ENCODE results near the gene BMP5.

Gene BMP5

DNA sequence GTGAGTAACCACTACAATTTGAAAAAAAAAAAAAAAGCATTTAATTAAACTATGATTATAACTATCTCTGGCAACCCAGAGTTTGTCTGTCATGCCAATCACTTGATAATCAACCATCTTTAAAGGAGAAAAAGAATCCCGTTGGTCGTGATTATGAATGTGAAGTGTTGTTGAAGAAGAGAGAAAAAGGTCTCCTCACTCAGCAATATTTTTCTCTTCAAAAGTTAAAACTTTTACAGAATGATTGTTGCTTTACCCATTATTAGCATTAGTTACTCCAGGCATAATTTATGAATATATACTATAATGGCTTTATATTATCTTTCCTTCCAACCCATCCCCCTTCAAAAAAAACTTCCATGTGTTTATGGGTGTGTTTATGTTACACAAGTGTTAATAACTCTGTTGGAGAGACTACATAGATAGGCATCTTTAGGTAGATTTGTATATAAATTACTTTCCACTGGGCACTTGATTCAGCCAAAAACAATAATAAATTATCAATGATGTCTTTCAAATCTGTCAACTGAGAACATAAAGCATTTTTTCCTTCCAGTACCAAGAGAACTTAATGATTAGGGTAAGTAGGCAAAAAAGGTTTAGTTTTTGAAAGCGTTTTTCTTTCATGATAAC is 5.1 kb downstream of the BMP5 start:
- no peak for DNase-seq

DNA sequence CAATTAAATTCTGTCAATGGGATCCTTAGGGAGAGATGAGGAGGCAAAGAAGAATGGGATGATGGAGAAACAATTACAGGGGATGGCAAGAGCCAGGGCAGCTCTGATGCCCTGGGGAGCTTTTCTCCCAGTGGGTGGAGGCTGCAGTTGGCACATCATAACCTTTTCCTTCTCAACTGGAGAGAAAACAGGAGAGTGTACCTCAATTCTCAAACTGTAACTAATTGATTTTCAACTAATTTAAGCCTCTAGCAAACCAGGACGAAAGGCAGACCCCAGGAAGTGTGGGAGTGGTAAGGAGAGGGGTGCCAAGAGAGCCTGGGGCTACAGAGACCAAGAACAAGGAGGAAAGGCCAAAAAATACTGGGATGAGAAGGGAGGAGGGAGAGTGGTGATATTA is 5.7 kb downstream of the BMP5 start:
- no peak for DNase-seq

DNA sequence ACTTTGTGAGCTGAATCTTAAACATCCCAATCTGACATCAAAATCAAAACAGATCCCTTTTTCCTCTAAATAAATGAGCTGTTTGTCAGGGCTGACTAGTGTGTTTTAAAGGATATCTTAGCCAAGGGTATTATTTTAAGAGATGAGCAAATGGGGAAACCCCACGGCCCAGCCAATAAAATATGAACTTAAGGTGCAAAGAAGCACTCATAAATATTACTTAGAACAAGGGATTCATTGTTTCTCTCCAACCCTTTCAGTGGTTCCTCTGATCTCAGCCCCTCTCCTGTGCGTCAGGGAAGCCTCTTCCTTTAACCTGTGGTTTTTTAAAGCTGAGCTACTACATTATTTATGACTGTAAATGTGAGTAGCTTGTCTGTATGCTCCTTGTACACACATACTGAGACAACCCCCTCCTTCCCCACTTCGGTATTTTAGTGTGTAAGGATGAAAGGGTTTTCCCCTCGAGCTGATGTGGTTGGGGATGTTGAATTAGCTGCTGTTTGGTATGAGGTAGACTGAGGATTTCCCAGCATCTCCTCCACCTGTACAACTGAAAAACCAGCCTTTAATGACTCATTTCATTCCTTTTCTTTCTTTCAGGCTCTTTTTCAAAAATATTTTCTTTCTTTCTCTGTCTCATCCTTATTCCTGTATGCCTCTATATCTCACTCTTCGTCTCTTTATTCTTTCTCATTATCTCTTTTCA is 6.5 kb downstream of the BMP5 start:
- DNase-seq: no peak

DNA sequence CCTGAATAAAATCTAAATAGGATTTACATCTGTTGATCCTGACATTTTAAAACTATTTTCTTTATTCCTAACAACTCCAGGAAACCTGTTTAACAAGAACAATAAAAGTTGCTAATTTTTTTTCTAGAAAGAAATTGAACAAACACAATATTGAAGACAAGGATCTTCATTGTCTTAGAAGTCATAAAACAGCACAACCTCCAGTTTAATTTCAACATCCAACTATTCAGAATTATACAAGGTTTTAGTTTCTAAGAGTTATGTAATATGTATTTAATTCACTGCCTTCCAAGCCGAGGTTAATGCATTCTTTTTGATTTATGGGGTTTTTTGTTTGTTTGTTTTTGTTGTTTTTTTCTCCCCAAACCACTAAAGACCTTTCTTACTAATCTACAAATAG is 7.2 kb downstream of the BMP5 start:
- DNase-seq: no peak

DNA sequence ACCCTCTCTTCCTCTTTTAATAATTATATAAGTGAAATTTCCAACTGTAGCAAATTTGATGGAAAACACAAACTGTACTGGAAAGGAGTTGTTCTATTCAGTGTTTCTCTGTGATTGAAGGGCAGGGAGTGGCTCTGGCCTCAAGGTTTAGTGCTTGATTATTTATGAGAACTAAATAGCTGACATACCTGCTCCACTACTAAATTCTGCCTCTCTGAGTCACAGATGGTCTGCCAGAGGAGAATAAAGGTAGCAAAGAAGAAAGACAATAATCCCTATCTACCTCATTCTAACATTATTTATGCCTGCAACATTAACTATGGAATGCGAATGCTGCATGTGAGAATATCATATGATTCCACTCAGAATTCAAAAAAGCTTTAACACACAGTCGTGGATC is 9.3 kb downstream of the BMP5 start:
- no peak for DNase-seq

DNA sequence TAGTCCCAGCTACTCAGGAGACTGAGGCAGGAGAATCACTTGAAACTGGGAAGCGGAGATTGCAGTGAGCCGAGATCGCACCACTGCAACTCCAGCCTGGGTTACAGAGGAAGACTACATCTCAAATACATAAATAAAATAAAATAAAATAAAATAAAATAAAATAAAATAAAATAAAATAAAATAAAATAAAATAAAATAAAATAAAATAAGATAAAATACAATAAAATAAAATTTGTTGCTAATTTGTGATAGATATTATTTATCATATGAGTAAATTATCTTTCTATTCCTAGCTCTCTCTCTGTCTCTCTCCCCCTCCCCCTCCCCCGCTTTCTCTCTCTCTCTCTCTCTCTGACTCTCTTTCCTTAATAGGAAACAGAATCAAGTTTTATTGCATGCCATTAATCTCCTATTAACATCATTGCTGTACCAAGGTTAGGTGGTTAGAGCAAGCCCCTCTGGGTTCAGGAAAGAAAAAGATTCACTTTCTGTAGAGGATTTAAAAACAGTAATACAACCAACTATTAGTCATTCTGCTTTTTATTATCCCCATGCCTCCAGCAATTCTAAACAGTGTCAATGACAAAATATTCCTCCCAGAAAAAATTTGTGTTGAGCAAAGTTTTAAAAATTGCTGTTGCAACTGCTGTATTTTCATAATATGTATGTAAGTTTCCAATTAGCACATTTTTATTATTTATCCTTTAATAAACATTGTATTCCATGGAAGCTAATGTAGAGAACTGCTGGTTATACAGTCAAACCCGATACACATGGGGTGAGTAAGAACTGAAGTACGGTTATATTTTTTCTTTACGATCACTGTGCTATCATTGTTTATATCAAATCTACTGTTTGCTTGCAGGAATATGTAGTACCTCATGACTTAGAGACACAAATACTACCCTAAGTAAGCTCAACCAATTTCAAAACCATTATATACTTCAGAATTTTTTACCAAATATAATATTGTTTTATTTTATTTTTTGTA is 22.1 kb downstream of the BMP5 start:
- no peak for DNase-seq

DNA sequence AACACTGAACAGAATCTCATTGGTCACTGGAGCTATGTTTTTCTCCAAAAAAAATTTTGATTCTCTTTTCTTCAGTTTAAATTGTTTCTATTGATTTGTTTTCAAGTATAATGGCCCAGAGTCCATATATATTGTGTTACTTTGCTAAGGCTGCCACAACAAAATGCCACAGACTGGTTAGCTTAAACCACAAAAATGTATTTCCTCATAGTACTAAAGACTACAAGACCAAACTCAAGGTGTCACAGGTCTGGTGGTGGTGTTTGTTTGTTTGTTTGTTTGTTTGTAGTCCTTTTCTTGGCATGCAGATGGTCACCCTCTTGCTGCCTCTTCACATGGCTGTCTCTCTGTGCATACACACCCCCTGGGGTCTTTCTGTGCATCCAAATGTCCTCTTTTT is 34.0 kb downstream of the BMP5 start:
- no peak for DNase-seq

DNA sequence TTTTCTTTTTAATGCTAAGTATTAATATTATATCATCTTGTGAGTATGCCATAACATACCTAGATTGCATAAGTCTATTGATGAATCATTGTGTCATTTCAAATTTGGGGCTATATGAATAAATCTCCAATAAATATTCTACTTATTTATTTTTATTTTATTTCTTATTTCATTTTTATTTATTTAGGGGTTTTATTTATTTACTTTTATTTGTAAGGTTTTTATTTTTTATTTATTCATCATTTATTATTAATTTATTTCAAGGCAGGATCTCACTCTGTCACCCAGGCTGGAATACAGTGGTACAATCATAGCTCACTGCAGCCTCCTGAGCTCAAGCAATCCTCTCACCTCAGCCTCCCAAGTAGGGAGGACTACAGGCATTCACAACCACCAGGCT is 36.3 kb downstream of the BMP5 start:
- DNase-seq: no peak

- no peak for DNase-seq
These were observed 38.4 kb downstream of the BMP5 start for GRCh38 chr6:55836945-55837344.

- DNase-seq: no peak
These were observed 38.9 kb downstream of the BMP5 start for GRCh38 chr6:55836481-55836880.

- no peak for DNase-seq
These were observed 40.2 kb downstream of the BMP5 start for GRCh38 chr6:55835220-55835619.

- no peak for DNase-seq
These were observed 42.1 kb downstream of the BMP5 start for GRCh38 chr6:55833284-55833683.

DNA sequence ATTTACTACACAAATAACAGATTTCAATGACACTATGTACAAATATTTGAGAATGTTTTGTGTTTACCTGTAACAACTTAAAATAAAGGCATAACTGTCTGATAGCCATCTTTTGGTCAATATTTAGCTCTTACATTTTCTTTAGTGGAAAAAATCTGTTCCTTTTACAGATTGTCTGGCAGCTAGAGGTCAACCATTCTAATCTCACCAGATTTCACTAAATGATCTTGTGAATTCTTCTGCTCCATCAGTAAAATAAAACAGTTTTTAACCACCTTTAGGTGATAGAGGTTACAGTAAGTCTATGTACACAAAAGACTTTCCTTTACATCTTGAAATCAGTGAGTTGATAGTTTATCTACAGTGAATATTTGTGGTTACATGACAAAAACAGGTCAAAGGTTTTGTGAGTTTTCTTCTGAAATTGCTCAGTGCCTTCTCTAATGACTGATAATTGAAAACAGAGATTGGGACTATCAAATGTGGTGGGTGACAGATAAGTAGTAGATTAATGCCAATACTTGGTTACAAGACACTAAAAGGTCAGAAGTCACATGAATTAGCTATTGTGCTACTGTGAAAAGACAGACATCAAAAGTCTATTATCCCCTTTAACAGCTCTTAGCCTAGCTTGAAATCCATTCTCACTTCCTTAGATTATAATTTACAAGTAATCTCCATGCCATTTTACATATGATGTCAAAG is 47.4 kb downstream of the BMP5 start:
- DNase-seq: no peak

- no peak for DNase-seq
These were observed 48.4 kb downstream of the BMP5 start for GRCh38 chr6:55826941-55827340.

- no peak for DNase-seq
These were observed 49.9 kb downstream of the BMP5 start for GRCh38 chr6:55825402-55826051.

GRCh38 chr6:55822815-55823214 is 52.6 kb downstream of the BMP5 start:
- DNase-seq: no peak

DNA sequence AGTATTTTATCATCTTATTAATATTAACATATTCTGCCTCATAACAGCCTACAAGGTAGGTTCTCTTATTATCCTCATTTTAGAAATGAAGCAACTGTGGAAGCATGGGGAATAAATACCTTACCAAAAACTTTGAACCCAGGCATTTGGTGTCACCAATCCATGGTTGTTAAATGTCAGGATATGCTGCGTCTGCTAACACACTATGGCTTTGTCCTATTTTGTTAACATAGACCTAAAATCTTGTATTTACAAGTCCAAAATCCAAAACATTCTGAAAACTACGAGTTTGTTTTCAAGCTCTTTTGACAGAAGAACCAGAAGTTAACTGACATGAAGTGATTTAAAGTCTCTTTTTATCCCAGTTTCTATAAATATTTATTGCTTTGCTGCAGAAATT is 53.4 kb downstream of the BMP5 start:
- DNase-seq: no peak

DNA sequence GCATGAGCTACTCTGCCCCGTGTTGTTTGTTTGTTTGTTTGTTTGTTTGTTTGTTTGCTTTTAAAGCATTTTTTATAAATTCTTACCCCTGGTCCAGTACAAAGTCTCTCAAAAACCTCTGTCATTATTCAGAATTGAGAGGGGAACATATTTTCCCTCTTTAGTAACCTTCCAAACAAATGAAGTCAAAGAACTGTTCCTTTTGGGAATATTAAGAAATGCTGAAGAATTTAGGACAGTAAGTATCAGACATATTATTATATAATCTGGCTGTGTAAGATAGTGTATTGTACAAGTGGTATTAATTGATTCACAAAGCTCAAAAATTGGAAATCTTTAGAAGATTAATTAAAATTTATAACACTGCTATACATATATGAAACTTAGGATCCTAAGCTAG is 54.7 kb downstream of the BMP5 start:
- no peak for DNase-seq

- DNase-seq: no peak
These were observed 55.6 kb downstream of the BMP5 start for GRCh38 chr6:55819811-55820210.

DNA sequence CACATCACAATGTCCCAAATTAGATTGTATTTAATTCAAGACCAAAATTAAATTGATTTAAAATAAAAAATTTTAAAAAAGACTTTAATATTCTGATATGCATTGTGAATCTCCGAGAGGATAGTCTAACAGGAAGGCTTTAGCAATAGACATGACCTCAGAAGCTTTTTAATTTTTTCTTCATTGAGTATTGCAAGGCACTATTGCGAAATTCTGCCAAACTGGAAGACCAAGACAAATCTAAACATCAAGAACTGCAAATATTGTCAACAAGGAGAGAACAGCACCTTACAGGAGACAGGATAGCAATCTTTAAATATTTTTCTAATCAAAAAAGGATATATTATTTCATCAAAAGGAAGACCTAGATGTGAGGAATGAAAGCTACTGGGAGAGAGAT is 56.9 kb downstream of the BMP5 start:
- no peak for DNase-seq

GRCh38 chr6:55812509-55812908 is 62.9 kb downstream of the BMP5 start:
- DNase-seq: no peak

GRCh38 chr6:55811074-55811473 is 64.3 kb downstream of the BMP5 start:
- DNase-seq: no peak

DNA sequence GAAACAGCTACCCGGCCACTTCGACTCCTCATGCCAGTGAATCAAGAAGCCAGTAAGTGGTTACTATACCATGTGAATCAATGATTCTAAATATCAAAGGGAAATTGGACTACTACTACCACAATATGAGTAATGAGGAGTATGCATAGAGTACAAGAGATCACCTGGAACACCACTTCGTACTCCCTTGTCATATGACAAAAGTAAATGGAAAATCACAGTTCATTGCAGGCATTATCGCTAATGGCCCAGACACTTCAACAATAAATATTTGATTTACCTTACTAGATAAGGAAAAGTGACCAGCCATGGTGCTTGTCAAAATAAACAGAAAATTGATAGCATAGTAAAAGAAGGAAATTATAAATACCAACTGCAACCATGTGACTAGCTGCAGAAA is 73.1 kb downstream of the BMP5 start:
- DNase-seq: no peak

Measured in NCI-H774 (cell line).